HCT116 (cell line): ENCODE results near the gene HYAL2. TPM values are rescaled to one million over a fixed set of nuclear protein-coding genes. Genes with fewer than 3 reads are reported as not detected.

ENCODE experiments used
- ATAC-seq: fragments of 200-7000 bp; cut with Tn5 transposase; 2 replicates; pipeline ENCODE4 v1.9.1; 2020; ENCODE audit warnings: mild to moderate bottlenecking, moderate library complexity
- BruUV-seq: library from RNA; stranded (reverse); fragments of 400-500 nt; replicated peaks from 2 replicates; lab custom pipeline; 2021; lab: Mats Ljungman, UMichigan
- CTCF ChIA-PET: fragments of 300-600 bp; sonication (Branson Sonifier 250); formaldehyde crosslinking; loops from one replicate; lab custom pipeline; 2021; ENCODE audit warnings: antibody characterized with exemption; lab: Charles Lee
- POLR2A ChIA-PET: fragments of 300-600, 350-600 bp; sonication (Branson Sonifier 250); formaldehyde crosslinking; loops from one replicate; lab custom pipeline; 2021; ENCODE audit warnings: antibody characterized with exemption; lab: Charles Lee
- RAD21 ChIA-PET, 2 experiments: fragments of 300-600 bp; sonication (Branson Sonifier 250); formaldehyde crosslinking; loops; one replicate each; lab custom pipeline; 2023; ENCODE audit warnings: low total read pairs in 2 of 2; ENCODE audit not compliant: uncharacterized antibody in 2 of 2, unreplicated experiment in 2 of 2, low non-redundant PET in 1 of 2; lab: Charles Lee
- DNase-seq: peaks from one replicate; pipeline ENCODE4 v3.0.0-alpha.2; 2010; ENCODE audit warnings: low read depth, low spot score
- H2AFZ ChIP-seq: fragments of 200-600 bp; shearing (Covaris generic), sonication (generic); 2 replicates; pipeline ENCODE4 v1.6.1; 2017; ENCODE audit warnings: low read depth, mixed run types, mixed read lengths, antibody characterized with exemption, low read length; ENCODE audit not compliant: poor library complexity, severe bottlenecking
- H3K27ac ChIP-seq: 2 replicates; pipeline ENCODE4 v1.5.1; 2012; ENCODE audit warnings: low read depth, low read length
- H3K27me3 ChIP-seq: fragments of 200-600 bp; sonication (generic); 2 replicates; pipeline ENCODE4 v1.6.1; 2016; ENCODE audit warnings: mixed run types, low read length, mixed read lengths; ENCODE audit not compliant: insufficient read depth
- H3K36me3 ChIP-seq, 2 experiments: fragments of 200-500 bp in 1 of 2; fragments of 200-600 bp in 1 of 2; sonication (Bioruptor generic) in 1 of 2; sonication (generic) in 1 of 2; 2 replicates each; pipeline versions ENCODE4 v1.5.1 to v1.6.1; 2014 to 2016; ENCODE audit warnings: low read length in 2 of 2, inconsistent platforms in 1 of 2, mixed read lengths in 1 of 2, mixed run types in 1 of 2; ENCODE audit not compliant: insufficient read depth in 2 of 2, control insufficient read depth in 1 of 2
- H3K4me1 ChIP-seq, 2 experiments: fragments of 200-600 bp in 1 of 2; sonication (generic) in 1 of 2; 2 replicates each; pipeline versions ENCODE4 v1.5.1 to v1.6.1; 2012 to 2017; ENCODE audit warnings: low read length in 2 of 2, inconsistent platforms in 1 of 2, mild to moderate bottlenecking in 1 of 2, mixed read lengths in 1 of 2, mixed run types in 1 of 2, moderate library complexity in 1 of 2; ENCODE audit not compliant: insufficient read depth in 2 of 2, control insufficient read depth in 1 of 2
- H3K4me2 ChIP-seq: fragments of 200-600 bp; sonication (generic); 2 replicates; pipeline ENCODE4 v1.6.1; 2017; ENCODE audit warnings: mixed run types, low read length, mixed read lengths
- H3K4me3 ChIP-seq, 2 experiments: fragments of 200-600 bp in 1 of 2; sonication (generic) in 1 of 2; replicated peaks in 1 of 2; 2 replicates each; pipeline ENCODE4 v1.5.1; 2011 to 2016; ENCODE audit warnings: low read length in 2 of 2, control low read depth in 1 of 2, low read depth in 1 of 2, mild to moderate bottlenecking in 1 of 2, mixed read lengths in 1 of 2, mixed run types in 1 of 2
- H3K79me2 ChIP-seq: fragments of 200-600 bp; sonication (generic); 2 replicates; pipeline ENCODE4 v1.6.1; 2017; ENCODE audit warnings: mild to moderate bottlenecking, mixed run types, low read length, moderate library complexity, mixed read lengths; ENCODE audit not compliant: insufficient read depth
- H3K9ac ChIP-seq: fragments of 200-600 bp; sonication (generic); 2 replicates; pipeline ENCODE4 v1.6.1; 2016; ENCODE audit warnings: low read length, mixed read lengths
- H3K9me2 ChIP-seq: fragments of 200-600 bp; sonication (generic), shearing (Covaris generic); 2 replicates; pipeline ENCODE4 v1.6.1; 2017; ENCODE audit warnings: mixed run types, mild to moderate bottlenecking, moderate library complexity; ENCODE audit not compliant: insufficient read depth
- H3K9me3 ChIP-seq, 2 experiments: fragments of 200-500 bp in 1 of 2; fragments of 200-600 bp in 1 of 2; sonication (Bioruptor generic) in 1 of 2; sonication (generic) in 1 of 2; 2 replicates each; pipeline ENCODE4 v1.6.1; 2014 to 2017; ENCODE audit warnings: low read length in 2 of 2, mixed read lengths in 2 of 2, inconsistent platforms in 1 of 2, low read depth in 1 of 2, mild to moderate bottlenecking in 1 of 2, mixed run types in 1 of 2, moderate library complexity in 1 of 2; ENCODE audit not compliant: control insufficient read depth in 1 of 2, insufficient read depth in 1 of 2
- H4K20me1 ChIP-seq: fragments of 200-600 bp; sonication (generic), shearing (Covaris generic); 2 replicates; pipeline ENCODE4 v1.6.1; 2017; ENCODE audit warnings: mixed run types, mild to moderate bottlenecking, moderate library complexity; ENCODE audit not compliant: insufficient read depth
- CEBPB ChIP-seq: IDR thresholded peaks from 2 replicates; pipeline ENCODE4 v1.6.1; 2012; ENCODE audit warnings: low read depth
- MAX ChIP-seq: IDR thresholded peaks from 2 replicates; pipeline ENCODE4 v1.6.1; 2012
- POLR2AphosphoS5 ChIP-seq: IDR thresholded peaks from 2 replicates; pipeline ENCODE4 v1.6.1; 2011; ENCODE audit warnings: mild to moderate bottlenecking, low read depth, low read length, moderate library complexity
- SIN3A ChIP-seq: IDR thresholded peaks from 2 replicates; pipeline ENCODE4 v1.6.1; 2012; ENCODE audit warnings: low read depth
- SP1 ChIP-seq: IDR thresholded peaks from 2 replicates; pipeline ENCODE4 v1.6.1; 2012; ENCODE audit warnings: low read depth
- SRF ChIP-seq: IDR thresholded peaks from 2 replicates; pipeline ENCODE4 v1.6.1; 2012; ENCODE audit warnings: low read depth
- TCF7L2 ChIP-seq: IDR thresholded peaks from 2 replicates; pipeline ENCODE4 v1.7.0; 2011; ENCODE audit warnings: borderline replicate concordance, inconsistent platforms; ENCODE audit not compliant: insufficient read depth, insufficient read length; ENCODE audit errors: extremely low read depth
- YY1 ChIP-seq: IDR thresholded peaks from 2 replicates; pipeline ENCODE4 v1.6.1; 2011; ENCODE audit warnings: low read length, low read depth, moderate library complexity, mild to moderate bottlenecking; ENCODE audit not compliant: insufficient replicate concordance; ENCODE audit errors: extremely low read depth
- ZBTB33 ChIP-seq: IDR thresholded peaks from 2 replicates; pipeline ENCODE4 v1.6.1; 2011; ENCODE audit warnings: mild to moderate bottlenecking, low read length, moderate library complexity; ENCODE audit not compliant: insufficient replicate concordance; ENCODE audit errors: extremely low read depth
- ZFX ChIP-seq: fragments of 450-650 bp; IDR thresholded peaks from 2 replicates; pipeline ENCODE4 v1.6.1; 2017
- ZNF274 ChIP-seq: fragments of 200-500 bp; sonication (Bioruptor generic); IDR thresholded peaks from 2 replicates; pipeline ENCODE4 v1.6.1; 2014; ENCODE audit warnings: mild to moderate bottlenecking, low read depth, low read length, inconsistent platforms
- intact Hi-C: fragments of 100-400 bp; cut with micrococcal nuclease; formaldehyde crosslinking; loops from 2 replicates; pipeline ENCODE4 v1.10.0; 2022
- total RNA-seq: library from RNA; stranded (reverse); gene quantifications from one replicate; pipeline ENCODE4 v1.2.1, GENCODE V29; 2021; ENCODE audit not compliant: unreplicated experiment

HYAL2 gene
- total RNA-seq, 1 experiment from 2014 or later = 42.2 TPM

- H4K20me1 ChIP-seq = no peaks in the 10 kb centered on the region
- H3K27me3 ChIP-seq = no peaks in the 10 kb centered on the region
- H3K27ac ChIP-seq = peak within 1 kb of the TSS; percentile 61
- CTCF ChIA-PET = interaction anchor here (0.7 to 2.0 kb wide), 8 partner anchors 9 to 214 kb away, joined by 3 to 14 read pairs (median 3); partner anchors contain the start of genes CYB561D2, HYAL3, NAA80 and NPRL2
- peak; percentile 93 for DNase-seq
- TF ChIP-seq TCF7L2 (peak; percentile 81), POLR2AphosphoS5 (peak; percentile 79), ZFX (peak; percentile 66; the same call in 1 of the 2 replicates), SRF (no peak), SIN3A (no peak), YY1 (no peak)
- TF ChIP-seq, all 23 proteins: peak for 3
- no peaks in the 10 kb centered on the region for H3K9me3 ChIP-seq
- peaks cover 54% of the 10 kb centered on the region for H3K79me2 ChIP-seq
- ChIA-PET POLR2A (interaction anchor here (0.9 to 2.2 kb wide), 6 partner anchors 9 to 92 kb away, joined by 3 to 25 read pairs (median 4); partner anchors contain the start of genes CYB561D2, GNAI2, HYAL3 and NAA80), RAD21 (interaction anchor here in 1 of 2 experiments (0.6 to 1.4 kb wide), 2 partner anchors 10 to 29 kb away, joined by 3 to 5 read pairs; partner anchors contain the start of genes HYAL3 and NAA80)
- no peak within 1 kb of the TSS for H2AFZ ChIP-seq
- intact Hi-C loops = no loop called here
- H3K4me3 ChIP-seq = peak within 1 kb of the TSS; percentile 87 to 98
- H3K36me3 ChIP-seq = peaks cover 36 to 37% of the 10 kb centered on the region in 2 experiments; a peak in 3 of 4 replicates
- no TSS peak for BruUV-seq
- H3K9me2 ChIP-seq = no peaks in the 10 kb centered on the region
- H3K4me2 ChIP-seq = peak within 1 kb of the TSS; percentile 88
- H3K4me1 ChIP-seq = peaks cover 11 to 28% of the 10 kb centered on the region in 2 experiments
- peak within 1 kb of the TSS; percentile 86 for H3K9ac ChIP-seq
- ATAC-seq = peak; percentile 82
Measured at GRCh38 chr3:50327943-50328691, 5.6 kb upstream of the HYAL2 start, which contains the start of gene TUSC2. TUSC2 (minus strand) TSS chr3:50328223; CDS start chr3:50328099, 124 bp downstream.

- H3K9me2 ChIP-seq = no peaks in the 10 kb centered on the region
- peak overlapping the region; percentile 61 for H3K27ac ChIP-seq
- H3K4me2 ChIP-seq = peak overlapping the region; percentile 88
- no peak for DNase-seq
- no peak for ATAC-seq
- RAD21 ChIA-PET = no interaction called here
- no peaks in the 10 kb centered on the region for H3K9me3 ChIP-seq
- no TSS peak for BruUV-seq
- H4K20me1 ChIP-seq = no peaks in the 10 kb centered on the region
- H3K27me3 ChIP-seq = no peaks in the 10 kb centered on the region
- peaks cover 44% of the 10 kb centered on the region for H3K79me2 ChIP-seq
- intact Hi-C loops = no loop called here
- H3K9ac ChIP-seq = peak overlapping the region; percentile 86
- H2AFZ ChIP-seq = no peak overlapping the region
- peak overlapping the region; percentile 87 to 98 for H3K4me3 ChIP-seq
- POLR2A ChIA-PET = interaction anchor here (2.2 kb wide), 1 partner anchor 10 kb away, joined by 25 read pairs; no protein-coding TSS in a partner anchor
- peaks cover 19 to 38% of the 10 kb centered on the region in 2 experiments for H3K4me1 ChIP-seq
- TF ChIP-seq ZBTB33 (no peak), SP1 (no peak), SRF (no peak), ZNF274 (no peak), MAX (no peak), CEBPB (no peak)
- peaks cover 33 to 36% of the 10 kb centered on the region in 2 experiments; a peak in 3 of 4 replicates for H3K36me3 ChIP-seq
- CTCF ChIA-PET = interaction anchor here (1.6 to 2.0 kb wide), 2 partner anchors 10 to 215 kb away, joined by 4 to 14 read pairs; no protein-coding TSS in a partner anchor
Measured at GRCh38 chr3:50327129-50327528, 4.6 kb upstream of the HYAL2 start.
